Measurements from ENCODE around the gene HHIPL1.

DNA sequence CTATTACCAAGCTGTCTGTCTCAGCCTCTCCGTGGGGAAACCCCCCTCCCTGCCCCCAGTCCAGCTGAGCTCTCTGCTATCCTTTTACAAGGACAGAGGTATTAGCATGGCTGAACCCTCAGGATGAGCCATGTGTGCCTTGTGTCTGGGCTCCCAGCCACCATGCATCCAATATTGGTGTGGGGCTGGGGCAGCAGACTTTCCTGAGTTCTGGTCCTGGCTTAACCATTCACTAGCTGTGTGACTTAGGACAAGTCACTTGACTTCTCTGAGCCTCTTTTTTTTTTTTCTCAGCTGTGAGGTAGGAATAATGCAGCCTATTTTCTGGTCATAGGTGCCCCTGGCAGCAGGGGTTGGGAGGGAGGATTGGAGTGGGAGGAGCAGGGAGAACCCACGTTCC lies 22.1 kb downstream of the HHIPL1 start:
- TF ChIP-seq, protein P1, sequence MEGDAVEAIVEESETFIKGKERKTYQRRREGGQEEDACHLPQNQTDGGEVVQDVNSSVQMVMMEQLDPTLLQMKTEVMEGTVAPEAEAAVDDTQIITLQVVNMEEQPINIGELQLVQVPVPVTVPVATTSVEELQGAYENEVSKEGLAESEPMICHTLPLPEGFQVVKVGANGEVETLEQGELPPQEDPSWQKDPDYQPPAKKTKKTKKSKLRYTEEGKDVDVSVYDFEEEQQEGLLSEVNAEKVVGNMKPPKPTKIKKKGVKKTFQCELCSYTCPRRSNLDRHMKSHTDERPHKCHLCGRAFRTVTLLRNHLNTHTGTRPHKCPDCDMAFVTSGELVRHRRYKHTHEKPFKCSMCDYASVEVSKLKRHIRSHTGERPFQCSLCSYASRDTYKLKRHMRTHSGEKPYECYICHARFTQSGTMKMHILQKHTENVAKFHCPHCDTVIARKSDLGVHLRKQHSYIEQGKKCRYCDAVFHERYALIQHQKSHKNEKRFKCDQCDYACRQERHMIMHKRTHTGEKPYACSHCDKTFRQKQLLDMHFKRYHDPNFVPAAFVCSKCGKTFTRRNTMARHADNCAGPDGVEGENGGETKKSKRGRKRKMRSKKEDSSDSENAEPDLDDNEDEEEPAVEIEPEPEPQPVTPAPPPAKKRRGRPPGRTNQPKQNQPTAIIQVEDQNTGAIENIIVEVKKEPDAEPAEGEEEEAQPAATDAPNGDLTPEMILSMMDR (IDR thresholded peaks at IDR 0.05), result no peak
- TF ChIP-seq, protein P2, sequence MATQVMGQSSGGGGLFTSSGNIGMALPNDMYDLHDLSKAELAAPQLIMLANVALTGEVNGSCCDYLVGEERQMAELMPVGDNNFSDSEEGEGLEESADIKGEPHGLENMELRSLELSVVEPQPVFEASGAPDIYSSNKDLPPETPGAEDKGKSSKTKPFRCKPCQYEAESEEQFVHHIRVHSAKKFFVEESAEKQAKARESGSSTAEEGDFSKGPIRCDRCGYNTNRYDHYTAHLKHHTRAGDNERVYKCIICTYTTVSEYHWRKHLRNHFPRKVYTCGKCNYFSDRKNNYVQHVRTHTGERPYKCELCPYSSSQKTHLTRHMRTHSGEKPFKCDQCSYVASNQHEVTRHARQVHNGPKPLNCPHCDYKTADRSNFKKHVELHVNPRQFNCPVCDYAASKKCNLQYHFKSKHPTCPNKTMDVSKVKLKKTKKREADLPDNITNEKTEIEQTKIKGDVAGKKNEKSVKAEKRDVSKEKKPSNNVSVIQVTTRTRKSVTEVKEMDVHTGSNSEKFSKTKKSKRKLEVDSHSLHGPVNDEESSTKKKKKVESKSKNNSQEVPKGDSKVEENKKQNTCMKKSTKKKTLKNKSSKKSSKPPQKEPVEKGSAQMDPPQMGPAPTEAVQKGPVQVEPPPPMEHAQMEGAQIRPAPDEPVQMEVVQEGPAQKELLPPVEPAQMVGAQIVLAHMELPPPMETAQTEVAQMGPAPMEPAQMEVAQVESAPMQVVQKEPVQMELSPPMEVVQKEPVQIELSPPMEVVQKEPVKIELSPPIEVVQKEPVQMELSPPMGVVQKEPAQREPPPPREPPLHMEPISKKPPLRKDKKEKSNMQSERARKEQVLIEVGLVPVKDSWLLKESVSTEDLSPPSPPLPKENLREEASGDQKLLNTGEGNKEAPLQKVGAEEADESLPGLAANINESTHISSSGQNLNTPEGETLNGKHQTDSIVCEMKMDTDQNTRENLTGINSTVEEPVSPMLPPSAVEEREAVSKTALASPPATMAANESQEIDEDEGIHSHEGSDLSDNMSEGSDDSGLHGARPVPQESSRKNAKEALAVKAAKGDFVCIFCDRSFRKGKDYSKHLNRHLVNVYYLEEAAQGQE (IDR thresholded peaks at IDR 0.05; ENCODE audit: insufficient read depth in 1 of 2, low read depth in 2 of 2, low read length in 1 of 2), result no peak
- TF ChIP-seq SIN3A (IDR thresholded peaks at IDR 0.05; ENCODE audit: borderline replicate concordance, insufficient read depth, low read depth, low read length), result no peak
- TF ChIP-seq TCF7L2 (IDR thresholded peaks at IDR 0.05; ENCODE audit: low read depth, low read length), result no peak
- no peak for TF ChIP-seq POLR2AphosphoS5 (IDR thresholded peaks at IDR 0.05; ENCODE audit: low read depth, low read length)
